Measurements from ENCODE around the gene CYP1B1. TPM values are rescaled to one million over a fixed set of nuclear protein-coding genes. Genes with fewer than 3 reads are reported as not detected.

CYP1B1 gene
- 2.0 and 2.1 TPM in 2 replicates for polyA plus RNA-seq (2013)

DNA sequence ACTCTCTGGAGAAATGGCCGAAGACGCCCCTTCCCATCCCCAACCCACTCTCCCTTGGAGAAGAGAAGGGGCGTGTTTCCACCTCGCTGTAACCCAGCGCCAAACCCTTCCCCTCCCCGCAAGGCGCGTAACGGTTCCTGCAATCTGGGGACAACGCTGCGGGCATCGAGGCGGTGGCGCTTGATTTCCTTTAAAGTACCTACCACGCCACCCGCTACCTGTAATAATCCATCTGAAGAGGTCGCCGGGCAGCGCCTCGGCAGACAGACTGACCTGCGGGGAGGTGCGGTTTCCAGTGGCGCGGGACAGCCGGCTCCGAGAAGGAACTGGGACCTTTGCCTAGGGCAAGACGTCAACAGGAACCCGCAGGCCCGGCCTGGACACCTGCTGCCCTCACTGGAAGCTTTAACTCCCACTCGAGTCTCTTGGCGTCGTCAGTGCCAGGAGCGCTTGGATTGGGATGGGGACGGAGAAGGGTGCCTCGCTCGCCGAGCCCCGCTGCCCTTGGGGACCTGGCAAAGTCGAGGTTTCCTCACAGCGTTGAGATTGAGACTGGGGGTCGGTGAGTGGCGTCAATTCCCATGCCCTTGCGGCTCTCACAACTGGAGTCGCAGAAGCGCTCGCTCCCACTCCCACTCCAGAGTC is at the start of gene CYP1B1:
CYP1B1 (minus strand) TSS at position 645 of the 645 bp plus-strand sequence. CDS start 763 bp downstream, outside the sequence.
- Histone ChIP-seq H3K14ac (ENCODE audit: low read length) (no peak within 1 kb of the TSS), H3K9me3 (ENCODE audit: insufficient read depth, low read depth, low read length) (peaks cover 5% of the 10 kb centered on the region), H2AK5ac (ENCODE audit: low read length) (no peak within 1 kb of the TSS), H4K8ac (ENCODE audit: low read depth, low read length) (no peak within 1 kb of the TSS), H3K4me1 (ENCODE audit: control insufficient read depth in 1 of 2, insufficient read depth in 2 of 2, low read length in 2 of 2) (peaks cover 24 to 26% of the 10 kb centered on the region in 2 experiments), H3K18ac (ENCODE audit: low read length) (no peak within 1 kb of the TSS), H2AFZ (ENCODE audit: insufficient read depth, low read length, poor library complexity) (peak within 1 kb of the TSS; percentile 48), H4K12ac (ENCODE audit: low read depth, low read length) (no peak within 1 kb of the TSS), H3K36me3 (ENCODE audit: control insufficient read depth in 1 of 2, insufficient read depth in 2 of 2, low read length in 2 of 2) (peaks cover 0 to 2% of the 10 kb centered on the region in 2 experiments), H2BK5ac (ENCODE audit: low read depth, low read length, poor library complexity) (no peak within 1 kb of the TSS), H2BK120ac (ENCODE audit: insufficient read depth, low read length, poor library complexity) (no peak within 1 kb of the TSS), H3K27ac (ENCODE audit: low read depth, low read length) (no peak within 1 kb of the TSS), H3K27me3 (ENCODE audit: insufficient read depth, low read length) (peaks cover 42% of the 10 kb centered on the region), H3K4ac (ENCODE audit: low read depth, low read length) (no peak within 1 kb of the TSS), H3K79me1 (ENCODE audit: low read length) (no peaks in the 10 kb centered on the region), H3K23ac (ENCODE audit: low read length) (no peak within 1 kb of the TSS), H3K4me2 (ENCODE audit: low read length) (peak within 1 kb of the TSS; percentile 99), H3K4me3 (ENCODE audit: low read depth, low read length) (peak within 1 kb of the TSS; percentile 71), H3K79me2 (ENCODE audit: control insufficient read depth, insufficient read depth, low read length, poor library complexity) (no peaks in the 10 kb centered on the region), H2BK12ac (ENCODE audit: low read length) (no peak within 1 kb of the TSS), H3K9ac (ENCODE audit: low read length) (no peak within 1 kb of the TSS), H4K91ac (ENCODE audit: low read depth, low read length) (no peak within 1 kb of the TSS)
- peak in 1 of 2 donors; percentile 44 for DNase-seq
- no CpG with 5 or more reads among the region's 46 CpGs for WGBS (ENCODE audit: extremely low coverage, insufficient coverage, insufficient read length)

DNA sequence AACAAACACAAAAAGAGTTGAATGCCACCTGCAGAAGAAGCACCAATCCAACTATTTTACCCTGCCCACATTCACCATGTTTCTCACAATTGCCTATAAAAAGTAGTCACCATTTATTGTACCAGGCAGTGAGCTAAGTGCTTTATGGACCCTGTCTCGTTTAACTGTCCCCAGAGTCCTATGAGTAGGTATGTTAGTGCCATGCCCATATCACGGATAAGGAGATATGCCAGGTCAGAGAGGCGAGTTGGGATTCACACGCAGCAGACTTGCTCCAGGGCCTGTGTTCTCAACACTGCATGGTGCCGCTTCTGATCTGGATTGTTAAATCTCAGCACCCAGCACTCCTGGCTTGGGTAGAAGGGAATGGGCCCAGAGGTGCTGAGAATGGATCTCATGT is 49.1 kb upstream of the CYP1B1 start:
- Histone ChIP-seq H3K9ac (ENCODE audit: low read length) (no peak overlapping the region), H2AK5ac (ENCODE audit: low read length) (no peak overlapping the region), H4K12ac (ENCODE audit: low read depth, low read length) (no peak overlapping the region), H3K4me1 (ENCODE audit: control insufficient read depth in 1 of 2, insufficient read depth in 2 of 2, low read length in 2 of 2) (no peaks in the 10 kb centered on the region), H3K9me3 (ENCODE audit: insufficient read depth, low read depth, low read length) (peaks cover 10% of the 10 kb centered on the region), H4K8ac (ENCODE audit: low read depth, low read length) (no peak overlapping the region), H3K27me3 (ENCODE audit: insufficient read depth, low read length) (no peaks in the 10 kb centered on the region), H4K91ac (ENCODE audit: low read depth, low read length) (no peak overlapping the region), H3K18ac (ENCODE audit: low read length) (no peak overlapping the region), H3K36me3 (ENCODE audit: control insufficient read depth in 1 of 2, insufficient read depth in 2 of 2, low read length in 2 of 2) (no peaks in the 10 kb centered on the region), H3K23ac (ENCODE audit: low read length) (no peak overlapping the region), H3K4ac (ENCODE audit: low read depth, low read length) (no peak overlapping the region), H2BK120ac (ENCODE audit: insufficient read depth, low read length, poor library complexity) (no peak overlapping the region), H3K79me2 (ENCODE audit: control insufficient read depth, insufficient read depth, low read length, poor library complexity) (no peaks in the 10 kb centered on the region), H3K4me3 (ENCODE audit: low read depth, low read length) (no peak overlapping the region), H2BK5ac (ENCODE audit: low read depth, low read length, poor library complexity) (no peak overlapping the region), H2AFZ (ENCODE audit: insufficient read depth, low read length, poor library complexity) (no peak overlapping the region), H3K4me2 (ENCODE audit: low read length) (no peak overlapping the region), H3K27ac (ENCODE audit: low read depth, low read length) (no peak overlapping the region), H2BK12ac (ENCODE audit: low read length) (no peak overlapping the region), H3K14ac (ENCODE audit: low read length) (no peak overlapping the region), H3K79me1 (ENCODE audit: low read length) (no peaks in the 10 kb centered on the region)
- no peak for DNase-seq
- WGBS (ENCODE audit: extremely low coverage, insufficient coverage, insufficient read length) = no CpG with 5 or more reads among the region's 5 CpGs

DNA sequence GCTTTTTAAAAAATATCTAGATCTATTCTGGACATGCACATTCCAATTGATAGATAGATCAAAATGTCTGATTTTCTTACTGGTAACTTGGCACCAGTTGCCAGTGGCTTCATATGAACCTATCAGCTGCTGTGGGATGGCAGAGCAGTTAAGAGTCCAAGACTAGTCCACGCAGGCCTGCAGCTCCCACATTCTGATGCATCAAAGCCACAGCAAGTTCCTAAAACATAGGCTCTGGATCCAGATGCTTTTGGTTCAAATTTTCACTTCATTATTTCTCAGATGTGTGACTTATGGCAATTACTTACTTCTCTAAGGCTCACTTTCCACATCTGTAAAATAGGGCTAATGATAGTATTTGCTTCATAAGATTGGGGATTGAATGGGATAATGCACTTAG is 48.0 kb upstream of the CYP1B1 start:
- H3K18ac ChIP-seq (ENCODE audit: low read length) = no peak overlapping the region
- H4K8ac ChIP-seq (ENCODE audit: low read depth, low read length) = no peak overlapping the region
- no peaks in the 10 kb centered on the region for H3K27me3 ChIP-seq (ENCODE audit: insufficient read depth, low read length)
- no peak overlapping the region for H2BK120ac ChIP-seq (ENCODE audit: insufficient read depth, low read length, poor library complexity)
- H3K23ac ChIP-seq (ENCODE audit: low read length) = no peak overlapping the region
- peaks cover 10% of the 10 kb centered on the region for H3K9me3 ChIP-seq (ENCODE audit: insufficient read depth, low read depth, low read length)
- no peaks in the 10 kb centered on the region for H3K36me3 ChIP-seq (ENCODE audit: control insufficient read depth in 1 of 2, insufficient read depth in 2 of 2, low read length in 2 of 2)
- H3K4ac ChIP-seq (ENCODE audit: low read depth, low read length) = no peak overlapping the region
- H4K91ac ChIP-seq (ENCODE audit: low read depth, low read length) = no peak overlapping the region
- no peak overlapping the region for H2BK5ac ChIP-seq (ENCODE audit: low read depth, low read length, poor library complexity)
- H3K27ac ChIP-seq (ENCODE audit: low read depth, low read length) = no peak overlapping the region
- no peaks in the 10 kb centered on the region for H3K79me2 ChIP-seq (ENCODE audit: control insufficient read depth, insufficient read depth, low read length, poor library complexity)
- H2AK5ac ChIP-seq (ENCODE audit: low read length) = no peak overlapping the region
- H3K4me1 ChIP-seq (ENCODE audit: control insufficient read depth in 1 of 2, insufficient read depth in 2 of 2, low read length in 2 of 2) = no peaks in the 10 kb centered on the region
- no peak overlapping the region for H3K9ac ChIP-seq (ENCODE audit: low read length)
- no peak overlapping the region for H3K4me3 ChIP-seq (ENCODE audit: low read depth, low read length)
- DNase-seq = no peak
- H4K12ac ChIP-seq (ENCODE audit: low read depth, low read length) = no peak overlapping the region
- WGBS (ENCODE audit: extremely low coverage, insufficient coverage, insufficient read length) = no CpG with 5 or more reads among the region's 1 CpG
- H2AFZ ChIP-seq (ENCODE audit: insufficient read depth, low read length, poor library complexity) = no peak overlapping the region
- no peak overlapping the region for H2BK12ac ChIP-seq (ENCODE audit: low read length)
- no peak overlapping the region for H3K4me2 ChIP-seq (ENCODE audit: low read length)
- H3K14ac ChIP-seq (ENCODE audit: low read length) = no peak overlapping the region
- no peaks in the 10 kb centered on the region for H3K79me1 ChIP-seq (ENCODE audit: low read length)

GRCh38 chr2:38122344-38122743 is 46.4 kb upstream of the CYP1B1 start:
- H4K12ac ChIP-seq (ENCODE audit: low read depth, low read length) = no peak overlapping the region
- no peak overlapping the region for H2BK5ac ChIP-seq (ENCODE audit: low read depth, low read length, poor library complexity)
- no peak overlapping the region for H3K27ac ChIP-seq (ENCODE audit: low read depth, low read length)
- H4K8ac ChIP-seq (ENCODE audit: low read depth, low read length) = no peak overlapping the region
- no peak overlapping the region for H3K4me3 ChIP-seq (ENCODE audit: low read depth, low read length)
- H3K9ac ChIP-seq (ENCODE audit: low read length) = no peak overlapping the region
- no peaks in the 10 kb centered on the region for H3K36me3 ChIP-seq (ENCODE audit: control insufficient read depth in 1 of 2, insufficient read depth in 2 of 2, low read length in 2 of 2)
- WGBS (ENCODE audit: extremely low coverage, insufficient coverage, insufficient read length) = no CpG with 5 or more reads among the region's 7 CpGs
- no peak overlapping the region for H3K23ac ChIP-seq (ENCODE audit: low read length)
- peaks cover 5% of the 10 kb centered on the region for H3K9me3 ChIP-seq (ENCODE audit: insufficient read depth, low read depth, low read length)
- no peak overlapping the region for H3K14ac ChIP-seq (ENCODE audit: low read length)
- H3K4me2 ChIP-seq (ENCODE audit: low read length) = no peak overlapping the region
- no peak overlapping the region for H2BK120ac ChIP-seq (ENCODE audit: insufficient read depth, low read length, poor library complexity)
- no peaks in the 10 kb centered on the region for H3K4me1 ChIP-seq (ENCODE audit: control insufficient read depth in 1 of 2, insufficient read depth in 2 of 2, low read length in 2 of 2)
- no peak overlapping the region for H3K4ac ChIP-seq (ENCODE audit: low read depth, low read length)
- peak in 1 of 2 donors; percentile 50 for DNase-seq
- no peaks in the 10 kb centered on the region for H3K79me2 ChIP-seq (ENCODE audit: control insufficient read depth, insufficient read depth, low read length, poor library complexity)
- H2BK12ac ChIP-seq (ENCODE audit: low read length) = no peak overlapping the region
- no peak overlapping the region for H2AK5ac ChIP-seq (ENCODE audit: low read length)
- H3K27me3 ChIP-seq (ENCODE audit: insufficient read depth, low read length) = no peaks in the 10 kb centered on the region
- no peak overlapping the region for H4K91ac ChIP-seq (ENCODE audit: low read depth, low read length)
- H3K79me1 ChIP-seq (ENCODE audit: low read length) = no peaks in the 10 kb centered on the region
- no peak overlapping the region for H2AFZ ChIP-seq (ENCODE audit: insufficient read depth, low read length, poor library complexity)
- no peak overlapping the region for H3K18ac ChIP-seq (ENCODE audit: low read length)

All from trophoblast cell (in vitro differentiated cells and primary cell).